Liver (tissue), 9 donors: ENCODE data around the gene HAO2. TPM values are rescaled to one million over a fixed set of nuclear protein-coding genes. Genes with fewer than 3 reads are reported as not detected.

ENCODE experiments used
- DNase-seq: peaks from one replicate; pipeline ENCODE4 v3.0.0-alpha.2; 2017; ENCODE audit warnings: low spot score
- H3K27ac ChIP-seq, 2 donors: one replicate each; pipeline ENCODE4 v1.7.0; 2013; ENCODE audit warnings: inconsistent platforms in 2 of 2, low read length in 2 of 2, control low read depth in 1 of 2, low read depth in 1 of 2, mild to moderate bottlenecking in 1 of 2
- H3K27me3 ChIP-seq, 4 donors: one replicate each; pipeline versions ENCODE4 v1.6.1 to v1.7.0; 2013; ENCODE audit warnings: low read length in 3 of 4, inconsistent platforms in 1 of 4, mild to moderate bottlenecking in 1 of 4, moderate library complexity in 1 of 4; ENCODE audit not compliant: control insufficient read depth in 4 of 4, insufficient read depth in 4 of 4
- H3K36me3 ChIP-seq, 4 donors: one replicate each; pipeline versions ENCODE4 v1.6.1 to v1.7.0; 2013; ENCODE audit warnings: low read length in 3 of 4, mild to moderate bottlenecking in 3 of 4, low read depth in 1 of 4, moderate library complexity in 1 of 4; ENCODE audit not compliant: control insufficient read depth in 4 of 4, insufficient read depth in 3 of 4
- H3K4me1 ChIP-seq, 4 donors: one replicate each; pipeline versions ENCODE4 v1.6.1 to v1.7.0; 2013; ENCODE audit warnings: low read length in 3 of 4, mild to moderate bottlenecking in 3 of 4, moderate library complexity in 1 of 4; ENCODE audit not compliant: control insufficient read depth in 4 of 4, insufficient read depth in 4 of 4
- H3K4me3 ChIP-seq, 3 donors: one replicate each; pipeline versions ENCODE4 v1.6.1 to v1.7.0; 2013; ENCODE audit warnings: low read length in 3 of 3, control low read depth in 1 of 3, low read depth in 1 of 3, mild to moderate bottlenecking in 1 of 3
- H3K9ac ChIP-seq, 2 donors: one replicate each; pipeline ENCODE4 v1.7.0; 2013; ENCODE audit warnings: low read length in 2 of 2, mild to moderate bottlenecking in 2 of 2, moderate library complexity in 2 of 2, control low read depth in 1 of 2, low read depth in 1 of 2
- H3K9me3 ChIP-seq, 4 donors: one replicate each; pipeline versions ENCODE4 v1.6.1 to v1.7.0; 2013; ENCODE audit warnings: low read length in 3 of 4; ENCODE audit not compliant: control insufficient read depth in 4 of 4
- FOXA1 ChIP-seq: IDR thresholded peaks from 2 replicates; pipeline ENCODE4 v1.6.1; 2016; ENCODE audit warnings: antibody characterized with exemption
- FOXA2 ChIP-seq: IDR thresholded peaks from 2 replicates; pipeline ENCODE4 v1.6.1; 2016; ENCODE audit warnings: antibody characterized with exemption
- GABPA ChIP-seq, 2 donors: IDR thresholded peaks in 1 of 2; conservative IDR thresholded peaks in 1 of 2; 2 replicates each; pipeline ENCODE4 v1.6.1; 2016; ENCODE audit warnings: antibody characterized with exemption in 2 of 2, mild to moderate bottlenecking in 1 of 2, moderate library complexity in 1 of 2
- HNF4A ChIP-seq, 2 donors: conservative IDR thresholded peaks; 2 replicates each; pipeline ENCODE4 v1.6.1; 2016; ENCODE audit warnings: antibody characterized with exemption in 2 of 2, mild to moderate bottlenecking in 2 of 2
- JUND ChIP-seq, 2 donors: IDR thresholded peaks; 2 replicates each; pipeline ENCODE4 v1.6.1; 2016; ENCODE audit warnings: antibody characterized with exemption in 2 of 2
- MAX ChIP-seq: IDR thresholded peaks from 2 replicates; pipeline ENCODE4 v1.6.1; 2016; ENCODE audit warnings: antibody characterized with exemption
- NR2F2 ChIP-seq: IDR thresholded peaks from 2 replicates; pipeline ENCODE4 v1.6.1; 2016; ENCODE audit warnings: antibody characterized with exemption
- RAD21 ChIP-seq, 2 donors: IDR thresholded peaks; 2 replicates each; pipeline ENCODE4 v1.6.1; 2016; ENCODE audit warnings: antibody characterized with exemption in 2 of 2, mild to moderate bottlenecking in 2 of 2
- RXRA ChIP-seq, 2 donors: IDR thresholded peaks; 2 replicates each; pipeline ENCODE4 v1.6.1; 2017 to 2018; ENCODE audit warnings: antibody characterized with exemption in 2 of 2, mild to moderate bottlenecking in 1 of 2
- SP1 ChIP-seq: IDR thresholded peaks from 2 replicates; pipeline ENCODE4 v1.6.1; 2018; ENCODE audit warnings: antibody characterized with exemption, mild to moderate bottlenecking
- TAF1 ChIP-seq: conservative IDR thresholded peaks from 2 replicates; pipeline ENCODE4 v1.6.1; 2016; ENCODE audit warnings: antibody characterized with exemption, mild to moderate bottlenecking
- YY1 ChIP-seq: IDR thresholded peaks from 2 replicates; pipeline ENCODE4 v1.6.1; 2016; ENCODE audit warnings: antibody characterized with exemption, mild to moderate bottlenecking
- WGBS: extraction: QIAGEN DNeasy Blood & Tissue Kit; methylation state at CpG from one replicate; pipeline ENCODE4 v1.1.7; 2013; 5-methylcytosine and 5-hydroxymethylcytosine counted together
- polyA plus RNA-seq, 2 donors: library from polyadenylated mRNA; stranded (reverse) in 1 of 2; unstranded in 1 of 2; fragments of 200-250 nt in 1 of 2; fragments of >200 nt in 1 of 2; fragmentation: Nextera tagmentation in 1 of 2; extraction: Ambion mirVana in 1 of 2; gene quantifications; one replicate each; pipeline versions ENCODE4 v1.2.1 to v1.2.3, GENCODE V29; 2013 to 2015
- total RNA-seq, 2 donors: library from RNA; depleted of rRNA; stranded (reverse); fragments of >200 nt; gene quantifications; one replicate each; pipeline ENCODE4 v1.2.3, GENCODE V29; 2014
- TF ChIP-seq, protein P1 (sequence below): IDR thresholded peaks from 2 replicates; pipeline ENCODE4 v1.6.1; 2016; ENCODE audit warnings: antibody characterized with exemption, mild to moderate bottlenecking
- TF ChIP-seq, protein P2 (sequence below): IDR thresholded peaks from 2 replicates; pipeline ENCODE4 v1.6.1; 2016; ENCODE audit warnings: antibody characterized with exemption
- TF ChIP-seq, protein P3 (sequence below): IDR thresholded peaks from 2 replicates; pipeline ENCODE4 v1.6.1; 2016; ENCODE audit warnings: antibody characterized with exemption
- donor health status: healthy.
- donor health status: healthy.
- donor health status: healthy.
- donor health status: healthy.
- donor health status: healthy.

HAO2 gene
- total and polyA plus RNA-seq, 4 donors: 8.2 to 377 (median 150) TPM

GRCh38 chr1:119388450-119388849 is 19.9 kb downstream of the HAO2 start:
- peaks cover 9 to 90% (median 64%) of the 10 kb centered on the region in 4 donors for H3K4me1 ChIP-seq
- no peak for DNase-seq
- peak overlapping the region; percentile 45 to 51 for H3K27ac ChIP-seq
- WGBS: 23% methylated on average over 1 of the region's 1 CpG
- no peaks in the 10 kb centered on the region for H3K27me3 ChIP-seq
- peaks cover 0 to 35% (median 17%) of the 10 kb centered on the region in 4 donors for H3K36me3 ChIP-seq
- no peaks in the 10 kb centered on the region for H3K9me3 ChIP-seq
- TF ChIP-seq JUND (IDR thresholded peaks at IDR 0.05): peak in 1 of 2 donors; percentile 28
- no peak for TF ChIP-seq FOXA1
- peak; percentile 35 to 71 for TF ChIP-seq RXRA (IDR thresholded peaks at IDR 0.05)
- peak; percentile 34 for TF ChIP-seq SP1
- peak; percentile 16 for TF ChIP-seq MAX
- peak; percentile 33 to 74 for TF ChIP-seq HNF4A (conservative IDR thresholded peaks at IDR 0.05)
- TF ChIP-seq TAF1: no peak
- H3K9ac ChIP-seq: no peak overlapping the region
- no peak overlapping the region for H3K4me3 ChIP-seq

GRCh38 chr1:119390526-119390925 is 21.9 kb downstream of the HAO2 start:
- H3K27ac ChIP-seq: peak overlapping the region in 1 of 2 donors; percentile 29
- DNase-seq: no peak
- no peaks in the 10 kb centered on the region for H3K9me3 ChIP-seq
- TF ChIP-seq RXRA (IDR thresholded peaks at IDR 0.05): peak; percentile 21 to 23
- TF ChIP-seq SP1: no peak
- no peak for TF ChIP-seq MAX
- TF ChIP-seq NR2F2: no peak
- TF ChIP-seq YY1: no peak
- TF ChIP-seq FOXA1: no peak
- TF ChIP-seq, protein P1, sequence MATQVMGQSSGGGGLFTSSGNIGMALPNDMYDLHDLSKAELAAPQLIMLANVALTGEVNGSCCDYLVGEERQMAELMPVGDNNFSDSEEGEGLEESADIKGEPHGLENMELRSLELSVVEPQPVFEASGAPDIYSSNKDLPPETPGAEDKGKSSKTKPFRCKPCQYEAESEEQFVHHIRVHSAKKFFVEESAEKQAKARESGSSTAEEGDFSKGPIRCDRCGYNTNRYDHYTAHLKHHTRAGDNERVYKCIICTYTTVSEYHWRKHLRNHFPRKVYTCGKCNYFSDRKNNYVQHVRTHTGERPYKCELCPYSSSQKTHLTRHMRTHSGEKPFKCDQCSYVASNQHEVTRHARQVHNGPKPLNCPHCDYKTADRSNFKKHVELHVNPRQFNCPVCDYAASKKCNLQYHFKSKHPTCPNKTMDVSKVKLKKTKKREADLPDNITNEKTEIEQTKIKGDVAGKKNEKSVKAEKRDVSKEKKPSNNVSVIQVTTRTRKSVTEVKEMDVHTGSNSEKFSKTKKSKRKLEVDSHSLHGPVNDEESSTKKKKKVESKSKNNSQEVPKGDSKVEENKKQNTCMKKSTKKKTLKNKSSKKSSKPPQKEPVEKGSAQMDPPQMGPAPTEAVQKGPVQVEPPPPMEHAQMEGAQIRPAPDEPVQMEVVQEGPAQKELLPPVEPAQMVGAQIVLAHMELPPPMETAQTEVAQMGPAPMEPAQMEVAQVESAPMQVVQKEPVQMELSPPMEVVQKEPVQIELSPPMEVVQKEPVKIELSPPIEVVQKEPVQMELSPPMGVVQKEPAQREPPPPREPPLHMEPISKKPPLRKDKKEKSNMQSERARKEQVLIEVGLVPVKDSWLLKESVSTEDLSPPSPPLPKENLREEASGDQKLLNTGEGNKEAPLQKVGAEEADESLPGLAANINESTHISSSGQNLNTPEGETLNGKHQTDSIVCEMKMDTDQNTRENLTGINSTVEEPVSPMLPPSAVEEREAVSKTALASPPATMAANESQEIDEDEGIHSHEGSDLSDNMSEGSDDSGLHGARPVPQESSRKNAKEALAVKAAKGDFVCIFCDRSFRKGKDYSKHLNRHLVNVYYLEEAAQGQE: no peak
- TF ChIP-seq GABPA (IDR thresholded peaks at IDR 0.05 in 1 of 2, conservative IDR thresholded peaks at IDR 0.05 in 1 of 2): no peak
- peak in 1 of 2 donors; percentile 25 for TF ChIP-seq HNF4A (conservative IDR thresholded peaks at IDR 0.05)
- TF ChIP-seq FOXA2: no peak
- TF ChIP-seq, protein P2, sequence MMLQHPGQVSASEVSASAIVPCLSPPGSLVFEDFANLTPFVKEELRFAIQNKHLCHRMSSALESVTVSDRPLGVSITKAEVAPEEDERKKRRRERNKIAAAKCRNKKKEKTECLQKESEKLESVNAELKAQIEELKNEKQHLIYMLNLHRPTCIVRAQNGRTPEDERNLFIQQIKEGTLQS: no peak
- TF ChIP-seq RAD21 (IDR thresholded peaks at IDR 0.05): no peak
- TF ChIP-seq, protein P3, sequence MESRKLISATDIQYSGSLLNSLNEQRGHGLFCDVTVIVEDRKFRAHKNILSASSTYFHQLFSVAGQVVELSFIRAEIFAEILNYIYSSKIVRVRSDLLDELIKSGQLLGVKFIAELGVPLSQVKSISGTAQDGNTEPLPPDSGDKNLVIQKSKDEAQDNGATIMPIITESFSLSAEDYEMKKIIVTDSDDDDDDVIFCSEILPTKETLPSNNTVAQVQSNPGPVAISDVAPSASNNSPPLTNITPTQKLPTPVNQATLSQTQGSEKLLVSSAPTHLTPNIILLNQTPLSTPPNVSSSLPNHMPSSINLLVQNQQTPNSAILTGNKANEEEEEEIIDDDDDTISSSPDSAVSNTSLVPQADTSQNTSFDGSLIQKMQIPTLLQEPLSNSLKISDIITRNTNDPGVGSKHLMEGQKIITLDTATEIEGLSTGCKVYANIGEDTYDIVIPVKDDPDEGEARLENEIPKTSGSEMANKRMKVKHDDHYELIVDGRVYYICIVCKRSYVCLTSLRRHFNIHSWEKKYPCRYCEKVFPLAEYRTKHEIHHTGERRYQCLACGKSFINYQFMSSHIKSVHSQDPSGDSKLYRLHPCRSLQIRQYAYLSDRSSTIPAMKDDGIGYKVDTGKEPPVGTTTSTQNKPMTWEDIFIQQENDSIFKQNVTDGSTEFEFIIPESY: no peak
- peaks cover 0 to 25% (median 4%) of the 10 kb centered on the region in 4 donors for H3K36me3 ChIP-seq
- peaks cover 11 to 78% (median 45%) of the 10 kb centered on the region in 4 donors for H3K4me1 ChIP-seq
- H3K4me3 ChIP-seq: no peak overlapping the region
- H3K27me3 ChIP-seq: no peaks in the 10 kb centered on the region
- H3K9ac ChIP-seq: no peak overlapping the region
